DMS53 treated with DMSO at 0.1 percent for 48 hours (cell line): ENCODE results near the gene SLC35G2.
A peak's percentile ranks its signal among the peaks of the same experiment; 100 is the strongest.
"Not testable (repeated sequence)": the region's sequence is repeated elsewhere in the genome, so short reads cannot be mapped to it uniquely, and the experiment has no call there.

Experiments
- DNase-seq: peaks from one replicate; lab custom pipeline; 2025; ENCODE audit not compliant: unreplicated experiment; lab: John Stamatoyannopoulos, UW

Gene SLC35G2

GRCh38 chr3:136818769-136819391 lies at the start of gene SLC35G2:
SLC35G2 (plus strand) TSS chr3:136819126; CDS start chr3:136854461, 35,335 bp downstream.
- DNase-seq = peak; percentile 22

DNA sequence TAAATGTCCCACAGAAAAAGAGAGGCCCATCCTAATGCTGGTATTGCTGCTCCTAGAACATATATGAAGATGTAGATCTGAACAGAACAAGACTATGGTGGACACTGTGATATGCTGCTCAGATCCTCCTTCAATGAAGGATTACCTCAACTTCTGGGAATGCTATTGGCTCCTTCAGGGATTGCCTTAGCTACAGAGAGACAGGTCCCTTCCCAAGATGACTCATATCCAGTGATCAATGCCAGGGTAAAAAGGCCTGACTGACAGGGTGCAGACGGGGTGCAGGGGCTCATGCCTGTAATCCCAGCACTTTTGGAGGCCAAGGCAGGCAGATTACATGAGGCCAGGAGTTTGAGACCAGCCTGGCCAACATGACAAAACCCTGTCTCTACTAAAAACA lies 46.2 kb upstream of the SLC35G2 start:
- DNase-seq = no peak

DNA sequence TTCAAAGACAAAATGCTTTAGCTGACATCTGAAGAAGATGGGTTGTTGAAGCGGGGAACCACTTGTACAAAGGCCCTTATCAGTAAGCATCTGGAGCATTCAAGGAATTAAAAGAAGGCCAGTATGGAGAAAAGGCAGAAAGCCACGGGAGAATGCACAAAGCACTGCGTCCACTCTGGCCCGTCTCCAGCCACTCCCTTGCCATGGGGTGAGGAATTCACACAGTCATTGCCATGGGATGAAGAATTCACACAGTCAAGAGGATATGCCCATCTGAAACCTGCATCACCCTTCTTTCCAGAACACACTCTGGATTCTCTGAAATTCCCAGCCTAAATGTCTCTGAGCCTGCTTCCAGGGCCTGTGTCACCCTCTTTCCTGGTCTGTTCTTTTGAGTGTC lies 40.1 kb upstream of the SLC35G2 start:
- DNase-seq = no peak

GRCh38 chr3:136780741-136781140 lies 38.2 kb upstream of the SLC35G2 start:
- no peak for DNase-seq

DNA sequence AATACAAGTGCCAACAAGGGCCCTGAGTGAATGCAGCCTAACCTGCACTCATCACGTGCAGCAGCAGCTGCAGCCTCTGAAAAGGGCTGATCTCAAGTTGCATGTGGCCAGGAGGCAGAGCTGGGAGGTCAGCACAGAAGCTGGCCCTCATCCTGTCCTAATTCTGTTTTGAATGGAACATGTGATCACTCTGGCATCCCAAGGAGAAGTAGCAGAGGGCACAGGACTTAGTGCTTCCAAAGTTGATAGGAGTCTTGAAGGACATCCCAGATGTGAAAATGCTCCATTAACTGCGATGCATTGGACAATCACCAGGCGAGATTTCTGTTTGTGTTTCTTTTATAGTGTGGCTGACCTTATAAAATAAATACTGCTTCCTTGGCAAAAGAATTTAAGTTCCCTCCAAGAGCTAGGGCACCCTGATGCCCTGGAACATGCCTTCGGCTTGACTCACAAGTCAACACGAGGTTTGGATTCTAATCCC lies 35.2 kb upstream of the SLC35G2 start:
- no peak for DNase-seq

DNA sequence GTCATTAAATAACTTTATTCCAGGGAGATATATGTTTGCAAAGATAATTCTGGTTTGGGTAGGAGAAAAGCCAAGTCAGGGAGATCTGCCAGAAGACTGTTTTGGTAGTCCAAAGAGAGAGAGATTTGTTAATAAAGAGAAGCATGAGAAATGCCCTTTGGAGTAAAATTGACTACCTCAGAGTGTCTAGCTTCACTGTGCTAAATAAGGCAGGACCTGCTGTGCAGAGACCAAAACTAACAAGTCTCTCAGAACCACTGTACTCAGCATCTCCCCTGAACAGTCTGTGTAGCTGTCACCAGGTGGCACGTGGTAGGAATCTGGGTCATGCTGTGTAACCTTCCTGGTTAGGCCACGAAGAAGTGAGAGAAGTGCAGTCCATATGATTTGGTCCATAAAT lies 31.6 kb upstream of the SLC35G2 start:
- DNase-seq = no peak

GRCh38 chr3:136788154-136788553 lies 30.8 kb upstream of the SLC35G2 start:
- DNase-seq = no peak

DNA sequence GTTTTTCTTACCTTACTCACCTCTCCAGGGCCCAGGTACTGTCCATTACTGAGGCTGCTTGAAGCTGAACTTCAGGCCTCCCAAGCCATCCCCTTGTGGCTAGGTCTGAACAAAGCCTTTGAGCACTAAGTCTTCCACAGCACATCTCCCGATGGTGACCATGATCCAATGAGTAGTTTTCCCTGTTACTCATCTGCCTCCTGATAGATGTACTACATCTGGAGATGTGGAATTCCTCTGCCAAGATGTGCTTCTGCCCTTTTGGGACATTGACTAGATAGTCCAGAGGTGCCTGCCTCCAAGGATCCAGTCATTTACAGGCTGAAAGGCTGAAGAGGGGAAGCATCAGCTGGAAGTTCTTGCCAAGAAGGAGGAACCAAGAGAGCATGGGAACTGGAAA lies 28.9 kb upstream of the SLC35G2 start:
- no peak for DNase-seq

GRCh38 chr3:136790786-136791185 lies 28.1 kb upstream of the SLC35G2 start:
- no peak for DNase-seq

GRCh38 chr3:136792556-136793330 lies 26.2 kb upstream of the SLC35G2 start:
- DNase-seq = no peak

- DNase-seq = not testable (repeated sequence)
Measured at GRCh38 chr3:136801146-136801545, 17.8 kb upstream of the SLC35G2 start.

GRCh38 chr3:136802481-136802996 lies 16.4 kb upstream of the SLC35G2 start:
- peak; percentile 49 for DNase-seq

GRCh38 chr3:136804141-136804540 lies 14.8 kb upstream of the SLC35G2 start:
- no peak for DNase-seq

GRCh38 chr3:136804813-136805212 lies 14.1 kb upstream of the SLC35G2 start:
- no peak for DNase-seq

GRCh38 chr3:136805795-136806194 lies 13.1 kb upstream of the SLC35G2 start:
- DNase-seq = no peak

DNA sequence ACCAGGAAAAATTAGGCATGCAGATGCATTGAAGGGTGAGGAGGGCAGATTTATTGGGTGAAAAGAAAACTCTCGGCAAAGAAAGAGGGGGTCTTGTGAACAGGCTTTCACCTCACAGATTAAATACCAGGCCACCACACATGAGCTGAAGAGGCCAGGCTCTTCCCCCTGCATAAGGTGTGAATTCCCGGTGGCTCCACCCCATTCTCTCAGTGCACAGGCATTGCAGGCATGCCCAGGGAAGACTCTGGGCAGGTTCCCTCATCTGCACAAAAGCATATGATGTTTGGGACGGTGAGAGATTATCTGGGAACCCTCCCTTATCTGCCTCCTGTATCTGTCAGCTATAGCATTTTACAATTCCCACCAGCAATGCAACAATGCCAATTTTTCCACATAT lies 7.2 kb upstream of the SLC35G2 start:
- DNase-seq = no peak

GRCh38 chr3:136817448-136817847 lies 1.5 kb upstream of the SLC35G2 start:
- no peak for DNase-seq

DNA sequence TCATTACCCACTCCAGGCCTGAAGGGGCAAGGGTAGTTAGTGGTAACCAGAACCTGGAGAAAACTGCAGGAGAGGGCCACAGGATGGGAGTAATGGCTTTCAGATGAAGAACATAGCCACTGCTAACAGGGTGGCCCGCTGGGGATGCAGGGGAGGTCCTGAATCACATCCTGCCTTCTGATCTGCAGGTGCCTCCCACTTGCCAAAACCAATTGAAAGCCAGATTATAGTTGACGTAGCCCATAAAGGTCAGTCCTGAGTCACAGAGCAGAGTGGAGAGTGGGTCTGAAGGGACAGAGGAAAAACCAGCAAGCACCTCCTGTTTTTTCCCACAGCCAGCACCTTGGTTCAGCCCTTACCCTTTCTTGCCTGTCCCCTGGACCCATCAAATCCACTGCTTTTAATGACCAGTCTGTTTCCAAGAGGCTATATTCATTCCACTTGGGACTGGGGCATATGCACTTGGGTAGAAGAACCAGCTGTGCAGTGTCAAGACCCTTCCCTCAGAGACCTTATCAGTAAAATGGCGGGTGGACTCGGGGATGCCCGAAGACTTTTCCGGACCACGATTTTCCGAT lies 646 bp upstream of the SLC35G2 start:
- peak; percentile 77 for DNase-seq

- DNase-seq = peak; percentile 15
Measured at GRCh38 chr3:136819392-136819730, 435 bp downstream of the SLC35G2 start.

GRCh38 chr3:136819731-136820679 lies 1.1 kb downstream of the SLC35G2 start:
- DNase-seq = peak; percentile 25

DNA sequence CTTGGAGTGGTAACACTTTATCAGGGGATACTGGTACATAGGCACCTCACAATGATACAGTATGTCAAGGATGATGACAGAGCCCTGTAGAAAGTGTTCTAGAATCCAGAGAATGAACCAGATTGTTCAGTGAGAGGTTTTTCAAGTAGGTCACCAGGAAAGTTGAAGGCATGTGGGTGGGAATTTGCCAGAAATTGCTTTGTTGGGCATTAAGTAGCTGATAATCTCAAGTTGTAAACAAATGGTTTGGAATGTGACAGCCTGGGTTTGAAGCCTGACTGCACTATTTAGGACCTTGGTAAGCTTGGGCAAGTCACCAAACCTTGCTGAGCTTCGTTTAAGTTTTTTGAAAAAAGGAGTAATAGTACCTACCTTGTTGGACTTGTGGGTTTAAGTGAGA lies 12.5 kb downstream of the SLC35G2 start:
- no peak for DNase-seq
